ENCODE results near the gene PCDH9. TPM values are rescaled to one million over a fixed set of nuclear protein-coding genes. Genes with fewer than 3 reads are reported as not detected.

PCDH9 gene
- total RNA-seq, 1 donor from 2014 or later, result 20.2 TPM

DNA sequence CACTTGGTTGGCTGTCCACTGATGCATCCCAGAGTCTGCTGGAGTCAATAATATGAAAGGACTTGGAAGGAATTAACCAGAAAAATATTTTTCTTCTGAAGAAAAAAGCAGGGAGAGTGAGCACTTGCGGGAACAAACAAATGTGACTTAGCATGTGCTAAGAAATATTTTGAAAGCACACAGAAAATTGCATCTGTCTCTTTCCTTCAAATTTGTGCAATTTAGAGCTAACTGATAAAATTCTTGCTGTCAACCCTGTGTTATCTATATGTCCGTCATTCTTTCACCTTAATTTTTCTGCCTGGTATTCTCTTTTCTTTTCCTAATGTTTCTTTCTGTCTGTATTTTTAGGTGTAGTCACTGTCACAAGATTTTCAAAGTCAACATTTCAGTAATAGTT is 852.6 kb downstream of the PCDH9 start:
- TF ChIP-seq, protein P1, sequence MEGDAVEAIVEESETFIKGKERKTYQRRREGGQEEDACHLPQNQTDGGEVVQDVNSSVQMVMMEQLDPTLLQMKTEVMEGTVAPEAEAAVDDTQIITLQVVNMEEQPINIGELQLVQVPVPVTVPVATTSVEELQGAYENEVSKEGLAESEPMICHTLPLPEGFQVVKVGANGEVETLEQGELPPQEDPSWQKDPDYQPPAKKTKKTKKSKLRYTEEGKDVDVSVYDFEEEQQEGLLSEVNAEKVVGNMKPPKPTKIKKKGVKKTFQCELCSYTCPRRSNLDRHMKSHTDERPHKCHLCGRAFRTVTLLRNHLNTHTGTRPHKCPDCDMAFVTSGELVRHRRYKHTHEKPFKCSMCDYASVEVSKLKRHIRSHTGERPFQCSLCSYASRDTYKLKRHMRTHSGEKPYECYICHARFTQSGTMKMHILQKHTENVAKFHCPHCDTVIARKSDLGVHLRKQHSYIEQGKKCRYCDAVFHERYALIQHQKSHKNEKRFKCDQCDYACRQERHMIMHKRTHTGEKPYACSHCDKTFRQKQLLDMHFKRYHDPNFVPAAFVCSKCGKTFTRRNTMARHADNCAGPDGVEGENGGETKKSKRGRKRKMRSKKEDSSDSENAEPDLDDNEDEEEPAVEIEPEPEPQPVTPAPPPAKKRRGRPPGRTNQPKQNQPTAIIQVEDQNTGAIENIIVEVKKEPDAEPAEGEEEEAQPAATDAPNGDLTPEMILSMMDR (conservative IDR thresholded peaks at IDR 0.05), result no peak
- Mint-ChIP-seq H3K27ac (no peak overlapping the region), H3K4me3 (no peak overlapping the region), H3K4me1 (ENCODE audit: unreplicated experiment) (no peaks in the 10 kb centered on the region), H3K36me3 (no peaks in the 10 kb centered on the region), H3K27me3 (no peaks in the 10 kb centered on the region), H3K9me3 (no peaks in the 10 kb centered on the region)
- no peak for DNase-seq (ENCODE audit: extremely low spot score, unreplicated experiment)

DNA sequence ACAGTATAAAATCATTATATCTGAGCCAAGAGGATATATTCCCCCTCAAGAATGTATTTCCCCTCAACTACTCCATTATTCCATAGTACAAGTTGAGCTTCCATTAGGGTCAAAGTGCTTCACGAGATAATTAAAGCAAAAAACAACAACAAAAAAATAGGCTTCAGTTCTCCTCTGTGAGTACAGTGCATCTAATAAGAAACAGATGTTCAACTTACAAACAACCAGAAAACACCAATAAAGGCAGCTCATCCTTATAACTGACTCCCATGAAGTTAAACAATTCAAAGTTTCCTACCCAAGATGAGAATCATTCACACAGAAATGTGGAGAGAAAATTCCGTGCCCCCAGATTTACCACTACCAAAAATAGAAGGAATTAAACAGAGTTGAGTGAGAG is 854.4 kb downstream of the PCDH9 start:
- H3K27me3 Mint-ChIP-seq, result no peaks in the 10 kb centered on the region
- no peak overlapping the region for H3K4me3 Mint-ChIP-seq
- no peaks in the 10 kb centered on the region for H3K9me3 Mint-ChIP-seq
- no peaks in the 10 kb centered on the region for H3K4me1 Mint-ChIP-seq (ENCODE audit: unreplicated experiment)
- TF ChIP-seq, protein P1 (conservative IDR thresholded peaks at IDR 0.05), result no peak
- no peaks in the 10 kb centered on the region for H3K36me3 Mint-ChIP-seq
- DNase-seq (ENCODE audit: extremely low spot score, unreplicated experiment), result no peak
- H3K27ac Mint-ChIP-seq, result no peak overlapping the region

DNA sequence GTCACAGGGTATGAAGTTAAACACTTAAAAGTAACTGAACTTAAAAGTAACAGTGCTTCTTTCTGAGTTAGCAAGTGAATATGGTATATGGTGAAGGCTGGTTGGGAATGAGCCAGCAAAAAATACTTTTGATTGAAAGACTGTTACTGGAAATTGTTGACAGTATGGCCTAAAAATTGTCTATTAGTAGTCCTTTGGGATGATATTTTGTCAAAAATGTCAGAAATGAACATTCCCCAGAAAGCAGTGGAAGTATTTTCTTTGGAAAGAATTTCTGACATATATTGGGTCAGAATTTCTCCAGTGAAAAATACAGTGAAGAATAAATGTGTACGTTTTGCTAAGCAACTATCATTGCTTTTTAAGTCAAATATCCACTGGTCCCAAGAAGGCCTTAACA is 860.5 kb downstream of the PCDH9 start:
- Mint-ChIP-seq H3K9me3 (no peaks in the 10 kb centered on the region), H3K27me3 (no peaks in the 10 kb centered on the region), H3K36me3 (no peaks in the 10 kb centered on the region), H3K27ac (no peak overlapping the region), H3K4me1 (ENCODE audit: unreplicated experiment) (no peaks in the 10 kb centered on the region), H3K4me3 (no peak overlapping the region)
- DNase-seq (ENCODE audit: extremely low spot score, unreplicated experiment), result no peak
- TF ChIP-seq, protein P1 (conservative IDR thresholded peaks at IDR 0.05), result no peak

DNA sequence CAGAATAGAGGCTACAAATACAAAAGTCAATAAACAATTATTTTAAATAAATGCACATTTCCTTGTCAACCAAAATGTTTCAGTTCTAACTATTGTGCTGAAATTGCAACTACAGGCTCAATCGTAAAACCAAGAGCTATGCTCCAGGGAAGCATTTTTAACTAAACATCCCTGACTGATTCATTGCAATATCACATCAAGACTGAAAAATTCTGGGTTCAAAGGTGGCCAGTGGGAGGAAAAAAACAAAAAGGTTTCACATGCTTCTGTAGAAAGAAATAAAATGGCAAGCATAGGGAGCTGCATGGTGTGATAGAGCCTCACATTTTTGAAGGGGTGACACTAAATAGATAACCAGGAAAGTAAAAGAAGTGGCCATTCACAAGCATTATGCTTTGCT is 862.8 kb downstream of the PCDH9 start:
- TF ChIP-seq, protein P1 (conservative IDR thresholded peaks at IDR 0.05), result no peak
- Mint-ChIP-seq H3K4me3 (no peak overlapping the region), H3K36me3 (no peaks in the 10 kb centered on the region), H3K9me3 (no peaks in the 10 kb centered on the region), H3K27me3 (peaks cover 3% of the 10 kb centered on the region), H3K27ac (no peak overlapping the region), H3K4me1 (ENCODE audit: unreplicated experiment) (no peaks in the 10 kb centered on the region)
- no peak for DNase-seq (ENCODE audit: extremely low spot score, unreplicated experiment)

DNA sequence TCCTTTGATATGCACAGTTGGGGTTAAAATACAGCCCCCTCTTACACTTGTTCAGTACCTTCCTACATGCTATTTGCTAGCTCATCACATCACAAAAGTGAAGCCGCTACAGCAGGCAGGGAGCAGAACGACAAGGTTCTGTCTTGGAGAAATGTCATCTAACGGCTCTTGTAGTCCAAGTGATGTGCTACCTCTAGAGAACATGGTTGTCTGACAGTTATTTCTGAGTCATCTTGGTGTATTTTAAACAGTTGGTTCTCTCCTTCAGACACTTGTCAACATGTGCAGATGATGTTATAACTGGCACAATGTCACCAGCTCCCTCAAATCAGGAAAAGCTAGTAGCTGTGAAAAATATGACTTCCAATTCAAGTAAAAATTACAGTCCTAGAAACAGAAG is 865.0 kb downstream of the PCDH9 start:
- Mint-ChIP-seq H3K9me3 (no peaks in the 10 kb centered on the region), H3K36me3 (no peaks in the 10 kb centered on the region), H3K4me3 (no peak overlapping the region), H3K27me3 (peaks cover 3% of the 10 kb centered on the region), H3K4me1 (ENCODE audit: unreplicated experiment) (no peaks in the 10 kb centered on the region), H3K27ac (no peak overlapping the region)
- TF ChIP-seq, protein P1 (conservative IDR thresholded peaks at IDR 0.05), result no peak
- DNase-seq (ENCODE audit: extremely low spot score, unreplicated experiment), result no peak

DNA sequence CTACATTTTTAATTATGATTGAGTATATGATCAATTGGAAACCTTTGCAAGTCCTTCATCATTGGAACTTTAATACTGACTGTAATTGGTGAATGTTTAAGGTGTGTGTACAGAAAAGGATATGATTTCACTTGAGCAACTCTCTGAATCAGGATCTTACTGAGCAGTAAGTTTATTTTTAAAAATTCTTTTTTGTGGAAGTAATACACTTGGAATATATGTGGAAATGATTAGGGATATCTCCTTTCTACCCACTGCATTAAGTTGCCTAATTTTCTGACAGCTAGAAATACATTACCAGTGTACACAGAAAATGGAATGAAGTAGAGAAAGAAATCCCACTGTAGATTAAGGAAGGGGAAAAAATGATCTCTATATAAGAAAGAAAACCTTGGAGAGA is 865.8 kb downstream of the PCDH9 start:
- no peaks in the 10 kb centered on the region for H3K9me3 Mint-ChIP-seq
- no peak overlapping the region for H3K27ac Mint-ChIP-seq
- TF ChIP-seq, protein P1 (conservative IDR thresholded peaks at IDR 0.05), result no peak
- peaks cover 3% of the 10 kb centered on the region for H3K27me3 Mint-ChIP-seq
- no peak overlapping the region for H3K4me3 Mint-ChIP-seq
- no peaks in the 10 kb centered on the region for H3K36me3 Mint-ChIP-seq
- H3K4me1 Mint-ChIP-seq (ENCODE audit: unreplicated experiment), result no peaks in the 10 kb centered on the region
- no peak for DNase-seq (ENCODE audit: extremely low spot score, unreplicated experiment)

Data from type B pancreatic cell (in vitro differentiated cells).